Measurements from ENCODE around the gene NCS1. TPM values are rescaled to one million over a fixed set of nuclear protein-coding genes. Genes with fewer than 3 reads are reported as not detected.

The NCS1 gene
- total RNA-seq, 1 experiment from 2014 or later = 68.7 TPM

DNA sequence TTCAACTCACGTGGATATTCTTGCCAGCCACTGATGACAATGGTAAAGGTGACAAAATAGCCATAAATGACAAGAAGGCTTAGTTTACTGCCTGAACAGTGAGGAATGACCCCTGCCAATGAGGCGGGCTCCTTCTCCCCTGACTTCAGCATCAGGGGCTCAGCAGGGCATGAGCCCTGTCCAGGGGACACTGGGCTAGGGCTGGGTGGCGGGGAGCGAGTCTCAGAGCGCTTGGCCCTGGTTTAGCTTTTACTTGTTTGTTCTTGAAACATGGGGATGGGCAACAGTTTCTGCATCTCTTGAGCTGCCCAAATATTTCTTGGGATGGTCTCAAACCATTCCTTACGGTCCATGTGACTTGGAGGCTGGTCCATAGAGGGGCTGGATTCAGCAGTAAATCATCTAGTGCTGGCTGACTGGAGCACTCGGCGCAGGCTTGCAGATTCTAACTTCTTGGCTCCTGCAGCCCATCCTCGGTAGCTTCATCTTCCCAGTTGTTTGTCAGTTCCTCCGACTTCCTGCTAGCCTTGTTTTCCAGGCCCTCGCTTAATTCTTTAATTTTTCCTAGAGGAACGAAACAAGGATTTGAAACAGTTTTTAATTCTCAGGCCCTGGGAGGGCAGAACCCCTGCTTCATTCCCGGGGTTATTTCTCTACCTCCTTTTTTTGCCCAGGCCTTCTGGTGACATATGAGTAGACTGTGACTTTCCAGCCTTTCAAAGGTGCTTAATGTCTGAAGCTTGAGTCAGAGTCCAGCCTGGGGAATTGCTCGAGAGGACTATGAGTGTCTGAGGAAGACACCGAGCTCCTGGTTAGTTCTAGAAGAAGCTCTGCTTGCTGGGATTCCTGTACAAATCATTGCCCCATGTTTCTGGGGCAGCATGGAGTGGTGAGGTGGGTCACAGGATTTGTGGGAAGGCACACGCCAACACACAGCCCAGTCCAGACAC, 88.9 kb downstream of the NCS1 start (continued):
- TF ChIP-seq SIN3A (IDR thresholded peaks at IDR 0.05; ENCODE audit: low read depth) (no peak), CBX3 (IDR thresholded peaks at IDR 0.05; ENCODE audit: low read depth) (no peak), EZH2 (IDR thresholded peaks at IDR 0.05) (no peak), SP1 (IDR thresholded peaks at IDR 0.05; ENCODE audit: low read depth) (no peak), RAD21 (IDR thresholded peaks at IDR 0.05; ENCODE audit: low read depth) (no peak)

DNA sequence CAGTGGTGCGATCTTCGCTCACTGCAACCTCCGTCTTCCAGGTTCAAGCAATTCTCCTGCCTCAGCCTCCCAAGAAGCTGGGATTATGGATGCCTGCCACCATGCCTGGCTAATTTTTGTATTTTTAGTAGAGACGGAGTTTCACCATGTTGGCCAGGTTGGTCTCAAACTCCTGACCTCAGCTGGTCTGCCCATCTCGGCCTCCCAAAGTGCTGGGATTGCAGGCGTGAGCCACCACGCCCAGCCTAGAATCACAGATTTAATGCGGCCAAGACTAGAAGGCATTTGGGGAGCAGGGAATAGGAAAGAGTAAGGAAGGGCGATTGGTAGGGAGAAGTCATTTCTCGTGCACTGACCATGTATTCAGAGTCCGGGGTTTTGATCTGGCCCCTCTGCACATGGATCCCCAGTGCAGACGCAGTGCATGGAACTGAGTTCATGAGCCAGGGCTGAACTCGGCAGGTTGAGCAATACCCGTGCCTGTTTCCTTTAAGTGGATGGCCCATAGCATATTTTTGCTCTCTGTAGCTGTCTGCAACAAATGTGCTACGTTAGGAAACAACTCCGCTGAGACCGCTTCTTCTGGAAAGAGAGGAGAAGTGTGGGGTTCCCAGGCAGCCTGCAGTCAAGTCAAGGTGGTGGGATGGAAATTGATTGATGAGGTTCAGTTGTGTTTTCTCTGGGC, 90.0 kb downstream of the NCS1 start:
- Histone ChIP-seq H3K4me2 (ENCODE audit: low read length) (no peak overlapping the region), H3K9ac (ENCODE audit: low read length) (no peak overlapping the region), H3K27me3 (ENCODE audit: insufficient read depth, low read length) (peaks cover 13% of the 10 kb centered on the region; the same call in 1 of the 2 replicates), H3K27ac (ENCODE audit: low read depth, low read length) (no peak overlapping the region), H4K20me1 (ENCODE audit: insufficient read depth) (no peaks in the 10 kb centered on the region), H3K79me2 (ENCODE audit: insufficient read depth, low read length) (no peaks in the 10 kb centered on the region), H3K4me1 (ENCODE audit: control insufficient read depth in 1 of 2, insufficient read depth in 2 of 2, low read length in 2 of 2) (peaks cover 4 to 9% of the 10 kb centered on the region in 2 experiments; a peak in 3 of 4 replicates), H2AFZ (ENCODE audit: low read depth, low read length, poor library complexity, severe bottlenecking) (no peak overlapping the region), H3K9me2 (ENCODE audit: insufficient read depth) (no peaks in the 10 kb centered on the region), H3K4me3 (replicated peaks in 1 of 2; ENCODE audit: low read depth in 1 of 2, low read length in 2 of 2) (no peak overlapping the region), H3K9me3 (ENCODE audit: control insufficient read depth in 1 of 2, insufficient read depth in 1 of 2, low read depth in 1 of 2, low read length in 2 of 2) (no peaks in the 10 kb centered on the region), H3K36me3 (ENCODE audit: control insufficient read depth in 1 of 2, insufficient read depth in 2 of 2, low read length in 2 of 2) (no peaks in the 10 kb centered on the region)
- intact Hi-C loops (cut with micrococcal nuclease) = no loop called here
- ChIA-PET CTCF (no interaction called here), POLR2A (no interaction called here), RAD21 (ENCODE audit: low non-redundant PET in 1 of 2, low total read pairs in 2 of 2, uncharacterized antibody in 2 of 2, unreplicated experiment in 2 of 2) (no interaction called here)
- TF ChIP-seq SIN3A (IDR thresholded peaks at IDR 0.05; ENCODE audit: low read depth) (no peak), SRF (IDR thresholded peaks at IDR 0.05; ENCODE audit: low read depth) (no peak), CTCF (IDR thresholded peaks at IDR 0.05 in 2 of 3, conservative IDR thresholded peaks at IDR 0.05 in 1 of 3; ENCODE audit: borderline replicate concordance in 1 of 3, insufficient read depth in 1 of 3, low read depth in 2 of 3, low read length in 2 of 3) (no peak), YY1 (IDR thresholded peaks at IDR 0.05; ENCODE audit: extremely low read depth, insufficient replicate concordance, low read depth, low read length) (no peak), ZBTB33 (IDR thresholded peaks at IDR 0.05; ENCODE audit: extremely low read depth, insufficient replicate concordance, low read length) (no peak), EGR1 (IDR thresholded peaks at IDR 0.05; ENCODE audit: low read depth) (no peak), SP1 (IDR thresholded peaks at IDR 0.05; ENCODE audit: low read depth) (no peak), POLR2A (IDR thresholded peaks at IDR 0.05; ENCODE audit: borderline replicate concordance, extremely low read depth, insufficient read depth, insufficient read length) (no peak), EZH2phosphoT487 (IDR thresholded peaks at IDR 0.05; ENCODE audit: borderline replicate concordance) (no peak), JUND (IDR thresholded peaks at IDR 0.05) (no peak), CBX3 (IDR thresholded peaks at IDR 0.05; ENCODE audit: low read depth) (no peak)
- TF ChIP-seq, protein P1, sequence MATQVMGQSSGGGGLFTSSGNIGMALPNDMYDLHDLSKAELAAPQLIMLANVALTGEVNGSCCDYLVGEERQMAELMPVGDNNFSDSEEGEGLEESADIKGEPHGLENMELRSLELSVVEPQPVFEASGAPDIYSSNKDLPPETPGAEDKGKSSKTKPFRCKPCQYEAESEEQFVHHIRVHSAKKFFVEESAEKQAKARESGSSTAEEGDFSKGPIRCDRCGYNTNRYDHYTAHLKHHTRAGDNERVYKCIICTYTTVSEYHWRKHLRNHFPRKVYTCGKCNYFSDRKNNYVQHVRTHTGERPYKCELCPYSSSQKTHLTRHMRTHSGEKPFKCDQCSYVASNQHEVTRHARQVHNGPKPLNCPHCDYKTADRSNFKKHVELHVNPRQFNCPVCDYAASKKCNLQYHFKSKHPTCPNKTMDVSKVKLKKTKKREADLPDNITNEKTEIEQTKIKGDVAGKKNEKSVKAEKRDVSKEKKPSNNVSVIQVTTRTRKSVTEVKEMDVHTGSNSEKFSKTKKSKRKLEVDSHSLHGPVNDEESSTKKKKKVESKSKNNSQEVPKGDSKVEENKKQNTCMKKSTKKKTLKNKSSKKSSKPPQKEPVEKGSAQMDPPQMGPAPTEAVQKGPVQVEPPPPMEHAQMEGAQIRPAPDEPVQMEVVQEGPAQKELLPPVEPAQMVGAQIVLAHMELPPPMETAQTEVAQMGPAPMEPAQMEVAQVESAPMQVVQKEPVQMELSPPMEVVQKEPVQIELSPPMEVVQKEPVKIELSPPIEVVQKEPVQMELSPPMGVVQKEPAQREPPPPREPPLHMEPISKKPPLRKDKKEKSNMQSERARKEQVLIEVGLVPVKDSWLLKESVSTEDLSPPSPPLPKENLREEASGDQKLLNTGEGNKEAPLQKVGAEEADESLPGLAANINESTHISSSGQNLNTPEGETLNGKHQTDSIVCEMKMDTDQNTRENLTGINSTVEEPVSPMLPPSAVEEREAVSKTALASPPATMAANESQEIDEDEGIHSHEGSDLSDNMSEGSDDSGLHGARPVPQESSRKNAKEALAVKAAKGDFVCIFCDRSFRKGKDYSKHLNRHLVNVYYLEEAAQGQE (IDR thresholded peaks at IDR 0.05; ENCODE audit: low read depth) = no peak
- TF ChIP-seq, protein P2, sequence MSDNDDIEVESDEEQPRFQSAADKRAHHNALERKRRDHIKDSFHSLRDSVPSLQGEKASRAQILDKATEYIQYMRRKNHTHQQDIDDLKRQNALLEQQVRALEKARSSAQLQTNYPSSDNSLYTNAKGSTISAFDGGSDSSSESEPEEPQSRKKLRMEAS (IDR thresholded peaks at IDR 0.05) = no peak
- ATAC-seq = no peak
- no TSS peak for BruUV-seq (replicated peaks)
- DNase-seq (ENCODE audit: low read depth, low spot score) = no peak
